Measurements from ENCODE around the gene RNASEL.
"Not testable (repeated sequence)": the region's sequence is repeated elsewhere in the genome, so short reads cannot be mapped to it uniquely, and the experiment has no call there.

RNASEL gene

GRCh38 chr1:182588500-182589396, at the start of gene RNASEL:
TSS of gene RNASEL (minus strand) at chr1:182589256. CDS start at chr1:182586806, 2,450 bp downstream.
- DNase-seq (ENCODE audit: low spot score) = peak; percentile 77

- DNase-seq (ENCODE audit: low spot score) = no peak
These were observed 48.7 kb upstream of the RNASEL start for GRCh38 chr1:182637769-182638168.

- DNase-seq (ENCODE audit: low spot score) = no peak
These were observed 46.8 kb upstream of the RNASEL start for GRCh38 chr1:182635871-182636270.

GRCh38 chr1:182634306-182635072, 45.4 kb upstream of the RNASEL start:
- DNase-seq (ENCODE audit: low spot score) = no peak

- no peak for DNase-seq (ENCODE audit: low spot score)
These were observed 44.7 kb upstream of the RNASEL start for GRCh38 chr1:182633657-182634281.

- DNase-seq (ENCODE audit: low spot score) = no peak
These were observed 44.0 kb upstream of the RNASEL start for GRCh38 chr1:182633031-182633430.

GRCh38 chr1:182632441-182632857, 43.4 kb upstream of the RNASEL start:
- DNase-seq (ENCODE audit: low spot score) = not testable (repeated sequence)

GRCh38 chr1:182631954-182632353, 42.9 kb upstream of the RNASEL start:
- DNase-seq (ENCODE audit: low spot score) = no peak

GRCh38 chr1:182631053-182631677, 42.1 kb upstream of the RNASEL start:
- DNase-seq (ENCODE audit: low spot score) = no peak

- no peak for DNase-seq (ENCODE audit: low spot score)
These were observed 41.5 kb upstream of the RNASEL start for GRCh38 chr1:182630586-182630985.

GRCh38 chr1:182629499-182630096, 40.5 kb upstream of the RNASEL start:
- no peak for DNase-seq (ENCODE audit: low spot score)

GRCh38 chr1:182629080-182629479, 40.0 kb upstream of the RNASEL start:
- DNase-seq (ENCODE audit: low spot score) = no peak

GRCh38 chr1:182628657-182629056, 39.6 kb upstream of the RNASEL start:
- DNase-seq (ENCODE audit: low spot score) = no peak

GRCh38 chr1:182627622-182628021, 38.6 kb upstream of the RNASEL start:
- no peak for DNase-seq (ENCODE audit: low spot score)

GRCh38 chr1:182626527-182626926, 37.5 kb upstream of the RNASEL start:
- no peak for DNase-seq (ENCODE audit: low spot score)

GRCh38 chr1:182625719-182626504, 36.9 kb upstream of the RNASEL start:
- no peak for DNase-seq (ENCODE audit: low spot score)

- DNase-seq (ENCODE audit: low spot score) = no peak
These were observed 36.0 kb upstream of the RNASEL start for GRCh38 chr1:182625024-182625423.

- DNase-seq (ENCODE audit: low spot score) = no peak
These were observed 35.5 kb upstream of the RNASEL start for GRCh38 chr1:182624577-182624976.

- DNase-seq (ENCODE audit: low spot score) = no peak
These were observed 34.0 kb upstream of the RNASEL start for GRCh38 chr1:182622901-182623528.

GRCh38 chr1:182621906-182622305, 32.9 kb upstream of the RNASEL start:
- DNase-seq (ENCODE audit: low spot score) = no peak
